ENCODE data around the gene CLN3. TPM values are rescaled to one million over a fixed set of nuclear protein-coding genes. Genes with fewer than 3 reads are reported as not detected.
"Not testable (repeated sequence)": the region's sequence is repeated elsewhere in the genome, so short reads cannot be mapped to it uniquely, and the experiment has no call there.

Gene CLN3
- total RNA-seq, 1 donor from 2014 or later: 27.3 TPM

GRCh38 chr16:28494121-28494851 is 2.4 kb upstream of the CLN3 start, which contains the start of gene APOBR:
Gene APOBR, plus strand, starts transcription at chr16:28494643. Its CDS starts 39 bp downstream, at chr16:28494682.
- DNase-seq (ENCODE audit: low read depth): no peak

- no peak for DNase-seq (ENCODE audit: low read depth)
Observed at GRCh38 chr16:28492511-28492910, 637 bp upstream of the CLN3 start.

GRCh38 chr16:28491230-28491969 is 474 bp downstream of the CLN3 start:
- DNase-seq (ENCODE audit: low read depth): peak; percentile 17

GRCh38 chr16:28486266-28486665 is 5.6 kb downstream of the CLN3 start:
- DNase-seq (ENCODE audit: low read depth): no peak

GRCh38 chr16:28483361-28483760 is 8.5 kb downstream of the CLN3 start:
- DNase-seq (ENCODE audit: low read depth): not testable (repeated sequence)

- no peak for DNase-seq (ENCODE audit: low read depth)
Observed at GRCh38 chr16:28482026-28482425, 9.8 kb downstream of the CLN3 start.

- DNase-seq (ENCODE audit: low read depth): no peak
Observed at GRCh38 chr16:28478506-28479180, 13.2 kb downstream of the CLN3 start.

GRCh38 chr16:28477311-28477920 is 14.5 kb downstream of the CLN3 start:
- no peak for DNase-seq (ENCODE audit: low read depth)

GRCh38 chr16:28475221-28475620 is 16.7 kb downstream of the CLN3 start:
- DNase-seq (ENCODE audit: low read depth): no peak

GRCh38 chr16:28473714-28474265 is 18.1 kb downstream of the CLN3 start:
- DNase-seq (ENCODE audit: low read depth): no peak

GRCh38 chr16:28447081-28447480 is 44.8 kb downstream of the CLN3 start:
- DNase-seq (ENCODE audit: low read depth): not testable (repeated sequence)

GRCh38 chr16:28446388-28446787 is 45.5 kb downstream of the CLN3 start:
- DNase-seq (ENCODE audit: low read depth): not testable (repeated sequence)

GRCh38 chr16:28443943-28444342 is 47.9 kb downstream of the CLN3 start:
- not testable (repeated sequence) for DNase-seq (ENCODE audit: low read depth)

- DNase-seq (ENCODE audit: low read depth): not testable (repeated sequence)
Observed at GRCh38 chr16:28438899-28439298, 53.0 kb downstream of the CLN3 start.

- not testable (repeated sequence) for DNase-seq (ENCODE audit: low read depth)
Observed at GRCh38 chr16:28435340-28435739, 56.5 kb downstream of the CLN3 start.

Other genes starting within 250 kb of the CLN3 start
- gene SBK1, start 199.5 kb downstream of the CLN3 start, total RNA-seq: 0.35 and 0.70 TPM in 2 replicates
- gene NPIPB6, start 128.6 kb downstream of the CLN3 start, total RNA-seq: 0.30 and 0.69 TPM in 2 replicates
- 94.5 and 215 TPM in 2 replicates for gene EIF3CL, start 88.2 kb downstream of the CLN3 start, total RNA-seq
- gene NPIPB7, start 19.7 kb downstream of the CLN3 start, total RNA-seq: not detected in 2 replicates
- gene APOBR, start 2.6 kb upstream of the CLN3 start, total RNA-seq: 0.05 TPM in 1 of 2 replicates, not detected in the other
- gene IL27, start 14.8 kb upstream of the CLN3 start, total RNA-seq: not detected in 2 replicates
- 1.4 and 3.0 TPM in 2 replicates for gene NUPR1, start 46.9 kb upstream of the CLN3 start, total RNA-seq
- gene SGF29, start 61.8 kb upstream of the CLN3 start, total RNA-seq: 6.1 and 11.8 TPM in 2 replicates
- 0.45 TPM in 1 of 2 replicates, not detected in the other for gene SULT1A2, start 105.0 kb upstream of the CLN3 start, total RNA-seq
- gene SULT1A1, start 118.0 kb upstream of the CLN3 start, total RNA-seq: 6.8 and 7.1 TPM in 2 replicates
- gene NPIPB8, start 146.0 kb upstream of the CLN3 start, total RNA-seq: 0.05 TPM in 1 of 2 replicates, not detected in the other
- 75.2 and 177 TPM in 2 replicates for gene EIF3C, start 219.4 kb upstream of the CLN3 start, total RNA-seq

All from renal cortical epithelial cell (primary cell).